Central memory CD8-positive, alpha-beta T cell (primary cell): ENCODE results near the gene TAS1R1.
"Not testable (repeated sequence)": the region's sequence is repeated elsewhere in the genome, so short reads cannot be mapped to it uniquely, and the experiment has no call there.

Experiments used
- ATAC-seq: fragments of 150-1000 bp; cut with Tn5 transposase; replicated peaks from 2 replicates; pipeline ENCODE4 v1.10.0; 2022; ENCODE audit warnings: mild to moderate bottlenecking, moderate FRiP score, moderate number of reproducible peaks; ENCODE audit not compliant: poor library complexity, severe bottlenecking; ENCODE audit errors: extremely low read depth
- DNase-seq, 2 donors: peaks; one replicate each; pipeline ENCODE4 v3.0.0; 2021; ENCODE audit warnings: low spot score in 2 of 2
- H3K27ac Mint-ChIP-seq: one replicate; pipeline ENCODE4 v1.8.0; 2022; ENCODE audit warnings: low read depth, mild to moderate bottlenecking, moderate library complexity, mixed read lengths
- H3K27me3 Mint-ChIP-seq: one replicate; pipeline ENCODE4 v1.8.0; 2022; ENCODE audit warnings: mixed read lengths
- H3K36me3 Mint-ChIP-seq: one replicate; pipeline ENCODE4 v1.8.0; 2022; ENCODE audit warnings: mild to moderate bottlenecking, moderate library complexity, mixed read lengths; ENCODE audit not compliant: insufficient read depth
- H3K4me1 Mint-ChIP-seq: one replicate; pipeline ENCODE4 v1.8.0; 2022; ENCODE audit warnings: mixed read lengths
- H3K4me3 Mint-ChIP-seq: one replicate; pipeline ENCODE4 v1.8.0; 2022; ENCODE audit warnings: mild to moderate bottlenecking, moderate library complexity, mixed read lengths
- H3K9me3 Mint-ChIP-seq: one replicate; pipeline ENCODE4 v1.8.0; 2022; ENCODE audit warnings: mixed read lengths

Gene TAS1R1

GRCh38 chr1:6591222-6591621, 36.1 kb downstream of the TAS1R1 start:
- no peak for DNase-seq
- H3K36me3 Mint-ChIP-seq: peaks cover 30% of the 10 kb centered on the region
- no peak overlapping the region for H3K4me3 Mint-ChIP-seq
- peak overlapping the region; percentile 25 for H3K27ac Mint-ChIP-seq
- peaks cover 13% of the 10 kb centered on the region for H3K4me1 Mint-ChIP-seq
- ATAC-seq: no peak
- H3K27me3 Mint-ChIP-seq: no peaks in the 10 kb centered on the region
- no peaks in the 10 kb centered on the region for H3K9me3 Mint-ChIP-seq

GRCh38 chr1:6591644-6592043, 36.5 kb downstream of the TAS1R1 start:
- peak overlapping the region; percentile 25 for H3K27ac Mint-ChIP-seq
- DNase-seq: no peak
- no peaks in the 10 kb centered on the region for H3K27me3 Mint-ChIP-seq
- no peaks in the 10 kb centered on the region for H3K9me3 Mint-ChIP-seq
- H3K4me3 Mint-ChIP-seq: no peak overlapping the region
- H3K36me3 Mint-ChIP-seq: peaks cover 34% of the 10 kb centered on the region
- ATAC-seq: no peak
- H3K4me1 Mint-ChIP-seq: peaks cover 13% of the 10 kb centered on the region

GRCh38 chr1:6592441-6592840, 37.3 kb downstream of the TAS1R1 start:
- Mint-ChIP-seq H3K4me1 (peaks cover 13% of the 10 kb centered on the region), H3K4me3 (no peak overlapping the region)
- no peak for ATAC-seq

GRCh38 chr1:6592865-6593593, 37.9 kb downstream of the TAS1R1 start:
- no peaks in the 10 kb centered on the region for H3K9me3 Mint-ChIP-seq

More at GRCh38 chr1:6592441-6592840, 37.3 kb downstream of the TAS1R1 start:
- DNase-seq: no peak
- Mint-ChIP-seq H3K27me3 (no peaks in the 10 kb centered on the region), H3K9me3 (no peaks in the 10 kb centered on the region), H3K36me3 (peaks cover 38% of the 10 kb centered on the region), H3K27ac (no peak overlapping the region)

GRCh38 chr1:6593810-6594209, 38.7 kb downstream of the TAS1R1 start:
- no peak overlapping the region for H3K27ac Mint-ChIP-seq

More at GRCh38 chr1:6592865-6593593, 37.9 kb downstream of the TAS1R1 start:
- Mint-ChIP-seq H3K4me3 (no peak overlapping the region), H3K27me3 (no peaks in the 10 kb centered on the region), H3K4me1 (peaks cover 13% of the 10 kb centered on the region), H3K27ac (no peak overlapping the region), H3K36me3 (peaks cover 38% of the 10 kb centered on the region)
- DNase-seq (no peak), ATAC-seq (no peak)

GRCh38 chr1:6594977-6595740, 40.1 kb downstream of the TAS1R1 start:
- Mint-ChIP-seq H3K9me3 (no peaks in the 10 kb centered on the region), H3K36me3 (peaks cover 43% of the 10 kb centered on the region), H3K4me3 (no peak overlapping the region), H3K27ac (no peak overlapping the region), H3K27me3 (no peaks in the 10 kb centered on the region), H3K4me1 (peaks cover 25% of the 10 kb centered on the region)
- ATAC-seq (no peak), DNase-seq (no peak)

More at GRCh38 chr1:6593810-6594209, 38.7 kb downstream of the TAS1R1 start:
- ATAC-seq (no peak), DNase-seq (no peak)
- no peaks in the 10 kb centered on the region for H3K27me3 Mint-ChIP-seq
- no peaks in the 10 kb centered on the region for H3K9me3 Mint-ChIP-seq
- H3K4me1 Mint-ChIP-seq: peaks cover 13% of the 10 kb centered on the region
- H3K4me3 Mint-ChIP-seq: no peak overlapping the region
- peaks cover 40% of the 10 kb centered on the region for H3K36me3 Mint-ChIP-seq

GRCh38 chr1:6596351-6596750, 41.2 kb downstream of the TAS1R1 start:
- no peaks in the 10 kb centered on the region for H3K9me3 Mint-ChIP-seq
- H3K27me3 Mint-ChIP-seq: no peaks in the 10 kb centered on the region
- no peak for ATAC-seq
- no peak overlapping the region for H3K27ac Mint-ChIP-seq
- peaks cover 51% of the 10 kb centered on the region for H3K36me3 Mint-ChIP-seq
- H3K4me3 Mint-ChIP-seq: no peak overlapping the region
- DNase-seq: no peak
- peaks cover 37% of the 10 kb centered on the region for H3K4me1 Mint-ChIP-seq

- Mint-ChIP-seq H3K36me3 (peaks cover 54% of the 10 kb centered on the region), H3K4me3 (no peak overlapping the region), H3K27me3 (no peaks in the 10 kb centered on the region), H3K4me1 (peaks cover 37% of the 10 kb centered on the region), H3K27ac (no peak overlapping the region), H3K9me3 (no peaks in the 10 kb centered on the region)
- DNase-seq: no peak
- ATAC-seq: no peak
Measured at GRCh38 chr1:6596886-6597776, 42.0 kb downstream of the TAS1R1 start.

- Mint-ChIP-seq H3K4me1 (peaks cover 37% of the 10 kb centered on the region), H3K27me3 (no peaks in the 10 kb centered on the region), H3K27ac (no peak overlapping the region), H3K4me3 (no peak overlapping the region), H3K36me3 (peaks cover 52% of the 10 kb centered on the region), H3K9me3 (no peaks in the 10 kb centered on the region)
- DNase-seq: no peak
- no peak for ATAC-seq
Measured at GRCh38 chr1:6597777-6598131, 42.6 kb downstream of the TAS1R1 start.

- no peaks in the 10 kb centered on the region for H3K27me3 Mint-ChIP-seq
- peaks cover 50% of the 10 kb centered on the region for H3K36me3 Mint-ChIP-seq
- no peaks in the 10 kb centered on the region for H3K9me3 Mint-ChIP-seq
- H3K27ac Mint-ChIP-seq: peak overlapping the region; percentile 93
- ATAC-seq (peak; percentile 14), DNase-seq (no peak)
- H3K4me1 Mint-ChIP-seq: peaks cover 37% of the 10 kb centered on the region
- peak overlapping the region; percentile 97 for H3K4me3 Mint-ChIP-seq
Measured at GRCh38 chr1:6599141-6599975, 44.3 kb downstream of the TAS1R1 start.

- peaks cover 49% of the 10 kb centered on the region for H3K36me3 Mint-ChIP-seq
- H3K27me3 Mint-ChIP-seq, DNase-seq, ATAC-seq, H3K9me3 Mint-ChIP-seq: not testable (repeated sequence)
- H3K4me1 Mint-ChIP-seq: peaks cover 36% of the 10 kb centered on the region
- H3K4me3 Mint-ChIP-seq: peak overlapping the region; percentile 97
- peak overlapping the region; percentile 93 for H3K27ac Mint-ChIP-seq
Measured at GRCh38 chr1:6599991-6600390, 44.9 kb downstream of the TAS1R1 start.
